ENCODE data around the gene WDR46. TPM values are rescaled to one million over a fixed set of nuclear protein-coding genes. Genes with fewer than 3 reads are reported as not detected.

The WDR46 gene
- 63.4 and 91.0 TPM in 2 replicates for total RNA-seq

GRCh38 chr6:33288921-33289783 lies at the start of gene WDR46, which contains the start of gene PFDN6:
WDR46 (minus strand) TSS chr6:33289239; CDS start chr6:33289170, 69 bp downstream.
PFDN6 (plus strand) TSS chr6:33289601; CDS start chr6:33289857, 256 bp downstream.
- DNase-seq (ENCODE audit: extremely low read depth, low read depth, low spot score): peak; percentile 78

GRCh38 chr6:33336495-33336894 lies 47.5 kb upstream of the WDR46 start:
- DNase-seq (ENCODE audit: extremely low read depth, low read depth, low spot score): no peak

- no peak for DNase-seq (ENCODE audit: extremely low read depth, low read depth, low spot score)
Observed at GRCh38 chr6:33335916-33336315, 46.9 kb upstream of the WDR46 start.

- DNase-seq (ENCODE audit: extremely low read depth, low read depth, low spot score): no peak
Observed at GRCh38 chr6:33333666-33334065, 44.6 kb upstream of the WDR46 start.

- DNase-seq (ENCODE audit: extremely low read depth, low read depth, low spot score): no peak
Observed at GRCh38 chr6:33330736-33331135, 41.7 kb upstream of the WDR46 start.

GRCh38 chr6:33329058-33329457 lies 40.0 kb upstream of the WDR46 start:
- DNase-seq (ENCODE audit: extremely low read depth, low read depth, low spot score): no peak

GRCh38 chr6:33324125-33324524 lies 35.1 kb upstream of the WDR46 start:
- no peak for DNase-seq (ENCODE audit: extremely low read depth, low read depth, low spot score)

- DNase-seq (ENCODE audit: extremely low read depth, low read depth, low spot score): no peak
Observed at GRCh38 chr6:33323623-33323948, 34.5 kb upstream of the WDR46 start.

GRCh38 chr6:33321227-33321626 lies 32.2 kb upstream of the WDR46 start:
- no peak for DNase-seq (ENCODE audit: extremely low read depth, low read depth, low spot score)

- DNase-seq (ENCODE audit: extremely low read depth, low read depth, low spot score): no peak
Observed at GRCh38 chr6:33320315-33321181, 31.5 kb upstream of the WDR46 start.

- DNase-seq (ENCODE audit: extremely low read depth, low read depth, low spot score): no peak
Observed at GRCh38 chr6:33319939-33320314, 30.9 kb upstream of the WDR46 start.

GRCh38 chr6:33318426-33319073 lies 29.5 kb upstream of the WDR46 start:
- DNase-seq (ENCODE audit: extremely low read depth, low read depth, low spot score): no peak

GRCh38 chr6:33317669-33318425 lies 28.8 kb upstream of the WDR46 start, which contains the start of gene ZBTB22:
ZBTB22 (minus strand) TSS chr6:33317744; CDS start chr6:33316916, 828 bp downstream.
- peak; percentile 99 for DNase-seq (ENCODE audit: extremely low read depth, low read depth, low spot score)

GRCh38 chr6:33317419-33317668 lies 28.3 kb upstream of the WDR46 start:
- no peak for DNase-seq (ENCODE audit: extremely low read depth, low read depth, low spot score)

- DNase-seq (ENCODE audit: extremely low read depth, low read depth, low spot score): no peak
Observed at GRCh38 chr6:33316603-33317418, 27.8 kb upstream of the WDR46 start.

GRCh38 chr6:33315793-33316602 lies 27.0 kb upstream of the WDR46 start:
- no peak for DNase-seq (ENCODE audit: extremely low read depth, low read depth, low spot score)

- no peak for DNase-seq (ENCODE audit: extremely low read depth, low read depth, low spot score)
Observed at GRCh38 chr6:33314943-33315792, 26.1 kb upstream of the WDR46 start.

GRCh38 chr6:33314515-33314942 lies 25.5 kb upstream of the WDR46 start:
- DNase-seq (ENCODE audit: extremely low read depth, low read depth, low spot score): no peak
